SK-N-SH (cell line): ENCODE data around the gene IRF2. TPM values are rescaled to one million over a fixed set of nuclear protein-coding genes. Genes with fewer than 3 reads are reported as not detected.

Experiments
- CTCF ChIA-PET: fragments of 300-600, 350-600 bp; formaldehyde crosslinking; extraction: SDS; loops from one replicate; lab custom pipeline; 2021; lab: Yijun Ruan, JAX
- POLR2A ChIA-PET: fragments of 350-600 bp; sonication (Branson Sonifier 250); formaldehyde crosslinking; extraction: SDS; loops from one replicate; lab custom pipeline; 2020; ENCODE audit warnings: antibody characterized with exemption, inconsistent platforms; lab: Yijun Ruan, JAX
- DNase-seq: peaks from one replicate; pipeline ENCODE4 v3.0.0; 2012
- H2AFZ ChIP-seq: fragments of 200-600 bp; sonication (generic); 2 replicates; pipeline ENCODE4 v1.8.1; 2016; ENCODE audit warnings: antibody characterized with exemption, mild to moderate bottlenecking, low read depth
- H3F3A ChIP-seq: fragments of 200-600 bp; sonication (generic); replicated peaks from 2 replicates; pipeline ENCODE3; 2016; ENCODE audit warnings: antibody characterized with exemption, mild to moderate bottlenecking; ENCODE audit not compliant: insufficient read depth
- H3K27ac ChIP-seq, 2 experiments: fragments of 200-500 bp in 1 of 2; fragments of 200-600 bp in 1 of 2; sonication (Bioruptor generic) in 1 of 2; sonication (generic), shearing (Covaris generic) in 1 of 2; 2 replicates each; pipeline versions ENCODE4 v1.5.1 to v1.6.1; 2014 to 2016; ENCODE audit warnings: low read depth in 2 of 2, inconsistent platforms in 1 of 2, low read length in 1 of 2, mild to moderate bottlenecking in 1 of 2, mixed read lengths in 1 of 2
- H3K27me3 ChIP-seq: fragments of 200-600 bp; sonication (generic), shearing (Covaris generic); 2 replicates; pipeline ENCODE4 v1.6.1; 2016; ENCODE audit warnings: mixed run types; ENCODE audit not compliant: insufficient read depth
- H3K36me3 ChIP-seq, 2 experiments: fragments of 200-500 bp in 1 of 2; fragments of 200-600 bp in 1 of 2; sonication (Bioruptor generic) in 1 of 2; sonication (generic) in 1 of 2; replicated peaks in 1 of 2; 2 replicates each; pipeline versions ENCODE3 to v1.5.1; 2014 to 2016; ENCODE audit warnings: low read length in 1 of 2, mild to moderate bottlenecking in 1 of 2; ENCODE audit not compliant: insufficient read depth in 2 of 2, control insufficient read depth in 1 of 2
- H3K4me1 ChIP-seq, 2 experiments: fragments of 200-500 bp in 1 of 2; fragments of 200-600 bp in 1 of 2; sonication (Bioruptor generic) in 1 of 2; sonication (generic), shearing (Covaris generic) in 1 of 2; 2 replicates each; pipeline versions ENCODE4 v1.5.1 to v1.6.1; 2014 to 2016; ENCODE audit warnings: low read depth in 1 of 2, low read length in 1 of 2, mixed run types in 1 of 2; ENCODE audit not compliant: insufficient read depth in 2 of 2, control insufficient read depth in 1 of 2
- H3K4me2 ChIP-seq: fragments of 200-600 bp; sonication (generic), shearing (Covaris generic); 2 replicates; pipeline ENCODE4 v1.6.1; 2017; ENCODE audit warnings: mixed run types
- H3K4me3 ChIP-seq, 2 experiments: fragments of 200-500 bp in 1 of 2; fragments of 200-600 bp in 1 of 2; sonication (Bioruptor generic) in 1 of 2; sonication (generic), shearing (Covaris generic) in 1 of 2; 2 replicates each; pipeline versions ENCODE4 v1.5.1 to v1.8.1; 2014 to 2016; ENCODE audit warnings: low read depth in 2 of 2, inconsistent platforms in 1 of 2, low read length in 1 of 2, mild to moderate bottlenecking in 1 of 2, mixed read lengths in 1 of 2, moderate library complexity in 1 of 2
- H3K79me2 ChIP-seq: fragments of 200-600 bp; sonication (generic); 2 replicates; pipeline ENCODE4 v1.8.1; 2017; ENCODE audit warnings: mild to moderate bottlenecking; ENCODE audit not compliant: insufficient read depth
- H3K9ac ChIP-seq: fragments of 200-600 bp; sonication (generic); 2 replicates; pipeline ENCODE4 v1.6.1; 2017; ENCODE audit warnings: mixed run types
- H3K9me2 ChIP-seq: fragments of 200-600 bp; sonication (generic); 2 replicates; pipeline ENCODE4 v1.6.1; 2017; ENCODE audit warnings: mixed run types
- H3K9me3 ChIP-seq: fragments of 200-600 bp; sonication (generic); 2 replicates; pipeline ENCODE4 v1.6.1; 2017; ENCODE audit warnings: mixed run types, mild to moderate bottlenecking, moderate library complexity
- H4K20me1 ChIP-seq: fragments of 200-600 bp; sonication (generic); 2 replicates; pipeline ENCODE4 v1.6.1; 2017; ENCODE audit warnings: mild to moderate bottlenecking, mixed run types; ENCODE audit not compliant: insufficient read depth
- ELF1 ChIP-seq: IDR thresholded peaks from 2 replicates; pipeline ENCODE4 v1.4.0; 2012
- EZH2phosphoT487 ChIP-seq: fragments of 200-600 bp; sonication (generic); IDR thresholded peaks from 2 replicates; pipeline ENCODE4 v1.6.1; 2017; ENCODE audit warnings: low read depth, mixed run types, mild to moderate bottlenecking, antibody characterized with exemption, moderate library complexity, borderline replicate concordance
- FOSL2 ChIP-seq: IDR thresholded peaks from 2 replicates; pipeline ENCODE4 v1.4.0; 2012; ENCODE audit warnings: low read depth, mild to moderate bottlenecking, moderate library complexity, borderline replicate concordance
- FOXJ3 ChIP-seq: sonication (generic); formaldehyde crosslinking; IDR thresholded peaks from 2 replicates; pipeline ENCODE4 v1.5.1; 2020; ENCODE audit warnings: mild to moderate bottlenecking, missing genetic modification reagents
- GATA2 ChIP-seq: sonication (generic); formaldehyde crosslinking; IDR thresholded peaks from 2 replicates; pipeline ENCODE4 v1.5.0; 2020; ENCODE audit warnings: mild to moderate bottlenecking, missing genetic modification reagents
- JUND ChIP-seq: IDR thresholded peaks from 2 replicates; pipeline ENCODE4 v1.4.0; 2012
- NFIC ChIP-seq: IDR thresholded peaks from 2 replicates; pipeline ENCODE4 v1.4.0; 2012; ENCODE audit warnings: borderline replicate concordance
- NRF1 ChIP-seq: IDR thresholded peaks from 2 replicates; pipeline ENCODE4 v1.6.1; 2012; ENCODE audit warnings: low read depth, mild to moderate bottlenecking, low read length
- PBX3 ChIP-seq: IDR thresholded peaks from 2 replicates; pipeline ENCODE4; 2012
- POLR2AphosphoS5 ChIP-seq: IDR thresholded peaks from 2 replicates; pipeline ENCODE4 v1.6.1; 2012; ENCODE audit warnings: low read depth, low read length
- RCOR1 ChIP-seq: fragments of 150-350 bp; IDR thresholded peaks from 2 replicates; pipeline ENCODE4 v1.6.1; 2017; ENCODE audit warnings: antibody characterized with exemption, low read length
- REST ChIP-seq: IDR thresholded peaks from 2 replicates; pipeline ENCODE4 v1.6.1; 2012; ENCODE audit warnings: mild to moderate bottlenecking, low read depth, low read length, moderate library complexity
- RFX5 ChIP-seq: IDR thresholded peaks from 2 replicates; pipeline ENCODE4 v1.6.1; 2012; ENCODE audit warnings: mild to moderate bottlenecking, improper control_type of control experiment, low read length
- RXRA ChIP-seq: IDR thresholded peaks from 2 replicates; pipeline ENCODE4 v1.4.0; 2012; ENCODE audit warnings: low read depth, mild to moderate bottlenecking, borderline replicate concordance
- SMC3 ChIP-seq: IDR thresholded peaks from 2 replicates; pipeline ENCODE4 v1.6.1; 2012; ENCODE audit warnings: low read depth, low read length, improper control_type of control experiment
- TAF1 ChIP-seq: IDR thresholded peaks from 2 replicates; pipeline ENCODE4 v1.6.1; 2012; ENCODE audit warnings: low read depth, mild to moderate bottlenecking, low read length, moderate library complexity, borderline replicate concordance
- TEAD4 ChIP-seq: IDR thresholded peaks from 2 replicates; pipeline ENCODE4 v1.4.0; 2012; ENCODE audit warnings: mild to moderate bottlenecking, borderline replicate concordance; ENCODE audit not compliant: insufficient read depth
- USF1 ChIP-seq: IDR thresholded peaks from 2 replicates; pipeline ENCODE4 v1.4.0; 2012; ENCODE audit warnings: low read depth, borderline replicate concordance
- YY1 ChIP-seq: IDR thresholded peaks from 2 replicates; pipeline ENCODE4 v1.4.0; 2012; ENCODE audit warnings: low read depth, mild to moderate bottlenecking
- WGBS: methylation state at CpG from one replicate; pipeline ENCODE4 v1.1.6; 2017; ENCODE audit warnings: low lambda C conversion rate; 5-methylcytosine and 5-hydroxymethylcytosine counted together
- polyA plus RNA-seq, 3 experiments: library from polyadenylated mRNA; depleted of rRNA; stranded (reverse); fragments of >200 nt; gene quantifications; 2 replicates each; pipeline ENCODE4 v1.2.3, GENCODE V29; 2012

The IRF2 gene
- polyA plus RNA-seq, 1 of the 3 experiments (the other 2 are of a cell fraction) = 23.3 TPM

DNA sequence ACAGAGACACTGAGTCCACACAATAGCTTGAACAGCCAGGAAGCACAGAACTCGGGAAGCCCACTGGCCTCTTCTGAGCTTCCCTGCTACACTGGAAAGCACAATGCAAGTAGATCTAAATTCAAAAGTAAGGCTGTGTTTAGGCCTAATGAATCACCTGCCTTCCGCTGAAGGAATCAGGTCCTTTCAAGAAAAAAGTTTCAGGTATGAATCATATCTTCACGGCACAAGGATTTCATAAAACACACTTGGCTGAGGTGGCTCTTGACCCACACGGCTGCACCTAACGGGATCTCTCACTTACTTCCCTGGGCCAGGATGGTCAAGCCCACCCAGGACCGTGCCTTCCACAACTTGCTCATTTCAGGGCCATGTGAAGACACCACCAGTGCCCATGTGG lies 59.3 kb downstream of the IRF2 start:
- H3F3A ChIP-seq = peaks cover 26% of the 10 kb centered on the region
- DNase-seq = no peak
- no peaks in the 10 kb centered on the region for H3K79me2 ChIP-seq
- peaks cover 27 to 37% of the 10 kb centered on the region in 2 experiments for H3K36me3 ChIP-seq
- no peak overlapping the region for H3K4me2 ChIP-seq
- no peak overlapping the region for H3K9ac ChIP-seq
- ChIA-PET CTCF (no interaction called here), POLR2A (no interaction called here)
- no peaks in the 10 kb centered on the region for H3K9me2 ChIP-seq
- no peaks in the 10 kb centered on the region for H3K9me3 ChIP-seq
- TF ChIP-seq FOSL2 (no peak), FOXJ3 (CRISPR knock-in tag) (no peak), RFX5 (no peak), GATA2 (CRISPR knock-in tag) (no peak), TEAD4 (no peak), TAF1 (no peak), RXRA (no peak), ELF1 (no peak), YY1 (no peak), SMC3 (no peak), RCOR1 (no peak), USF1 (no peak), POLR2AphosphoS5 (no peak), PBX3 (no peak), NFIC (no peak), NRF1 (no peak), JUND (no peak), EZH2phosphoT487 (no peak), REST (no peak)
- no peak overlapping the region for H3K4me3 ChIP-seq
- WGBS = 96% methylated on average over 6 of the region's 6 CpGs
- H3K27me3 ChIP-seq = no peaks in the 10 kb centered on the region
- H2AFZ ChIP-seq = no peak overlapping the region
- H3K4me1 ChIP-seq = peaks cover 4 to 13% of the 10 kb centered on the region in 2 experiments; a peak in 2 of 4 replicates
- no peak overlapping the region for H3K27ac ChIP-seq
- no peaks in the 10 kb centered on the region for H4K20me1 ChIP-seq
